SU-DHL-6 (cell line): Measurements from ENCODE around the gene OOSP4A.

Experiments used
- H2AFZ ChIP-seq: fragments of 200-600 bp; sonication (generic); 2 replicates; pipeline ENCODE4 v1.6.1; 2014; ENCODE audit warnings: low read depth, mild to moderate bottlenecking, moderate library complexity, mixed read lengths, antibody characterized with exemption, low read length; ENCODE audit not compliant: severe bottlenecking
- H3F3A ChIP-seq: fragments of 200-600 bp; shearing (Covaris generic); 2 replicates; pipeline ENCODE4 v1.6.0; 2016; ENCODE audit warnings: antibody characterized with exemption, mild to moderate bottlenecking; ENCODE audit not compliant: insufficient read depth
- H3K27ac ChIP-seq: fragments of 200-600 bp; sonication (generic); 2 replicates; pipeline ENCODE4 v1.5.1; 2016; ENCODE audit warnings: low read depth, mild to moderate bottlenecking, low read length, moderate library complexity, mixed read lengths
- H3K27me3 ChIP-seq: fragments of 200-600 bp; sonication (generic), shearing (Covaris generic); 2 replicates; pipeline ENCODE4 v1.6.0; 2014; ENCODE audit warnings: mild to moderate bottlenecking, low read length
- H3K36me3 ChIP-seq: fragments of 200-600 bp; sonication (generic); 2 replicates; pipeline ENCODE4 v1.6.1; 2014; ENCODE audit warnings: mild to moderate bottlenecking, low read length, mixed read lengths
- H3K4me2 ChIP-seq: fragments of 300-600, 200-600 bp; shearing (Covaris generic), sonication (generic); 2 replicates; pipeline ENCODE4 v1.6.0; 2014; ENCODE audit warnings: low read length, low read depth, mild to moderate bottlenecking; ENCODE audit not compliant: poor library complexity, severe bottlenecking
- H3K4me3 ChIP-seq: fragments of 200-600 bp; sonication (generic); 2 replicates; pipeline ENCODE4 v1.5.1; 2014; ENCODE audit warnings: antibody characterized with exemption, low read length, mild to moderate bottlenecking, mixed read lengths; ENCODE audit not compliant: insufficient read depth, poor library complexity, severe bottlenecking
- H3K79me2 ChIP-seq: fragments of 200-600 bp; sonication (generic); 2 replicates; pipeline ENCODE4 v1.6.1; 2014; ENCODE audit warnings: mild to moderate bottlenecking, low read length, moderate library complexity; ENCODE audit not compliant: insufficient read depth
- H3K9ac ChIP-seq: fragments of 200-600 bp; sonication (generic); 2 replicates; pipeline ENCODE4 v1.7.0; 2014; ENCODE audit warnings: mild to moderate bottlenecking, low read length
- H3K9me2 ChIP-seq: fragments of 200-600 bp; sonication (generic); replicated peaks from 2 replicates; pipeline ENCODE4 v1.6.1; 2014; ENCODE audit warnings: low read length; ENCODE audit not compliant: insufficient read depth
- H3K9me3 ChIP-seq: fragments of 200-600 bp; sonication (generic); 2 replicates; pipeline ENCODE4 v1.6.1; 2014; ENCODE audit warnings: low read length, mixed read lengths; ENCODE audit not compliant: insufficient read depth
- H4K20me1 ChIP-seq: fragments of 200-600 bp; sonication (generic); 2 replicates; pipeline ENCODE4 v1.6.1; 2014; ENCODE audit warnings: low read depth, mild to moderate bottlenecking, antibody characterized with exemption, low read length, moderate library complexity, mixed read lengths
- EZH2phosphoT487 ChIP-seq: fragments of 200-600 bp; sonication (generic), shearing (Covaris generic); conservative IDR thresholded peaks from 2 replicates; pipeline ENCODE4 v1.6.1; 2018; ENCODE audit warnings: mild to moderate bottlenecking, antibody characterized with exemption, low read length, moderate library complexity, mixed read lengths
- TF ChIP-seq, protein P1 (sequence below): fragments of 200-600 bp; sonication (generic); IDR thresholded peaks from one replicate; pipeline ENCODE4 v1.5.1; 2017; ENCODE audit warnings: antibody characterized with exemption, mild to moderate bottlenecking, low read length, moderate library complexity; ENCODE audit not compliant: insufficient read depth, poor library complexity, severe bottlenecking

Gene OOSP4A

DNA sequence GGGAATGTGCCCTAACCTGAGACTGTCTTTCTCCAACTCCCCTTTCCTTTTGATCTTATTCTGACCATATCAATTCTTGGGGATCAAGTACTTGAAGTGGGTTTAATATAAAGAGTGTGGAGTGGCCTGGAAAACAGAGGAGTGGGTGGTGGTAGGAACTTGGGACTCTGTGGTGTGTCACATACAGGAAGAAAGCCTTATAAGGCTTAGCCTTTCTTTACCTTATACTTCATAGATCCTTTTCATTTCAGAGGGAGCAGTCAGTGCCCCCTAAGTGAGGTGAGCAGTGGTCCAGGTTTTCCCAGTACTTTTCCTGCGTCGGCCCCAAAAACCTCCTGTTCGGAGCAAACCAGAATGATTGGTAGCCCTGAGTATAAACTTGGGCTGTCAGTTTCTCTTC lies 25.1 kb upstream of the OOSP4A start:
- TF ChIP-seq, protein P1, sequence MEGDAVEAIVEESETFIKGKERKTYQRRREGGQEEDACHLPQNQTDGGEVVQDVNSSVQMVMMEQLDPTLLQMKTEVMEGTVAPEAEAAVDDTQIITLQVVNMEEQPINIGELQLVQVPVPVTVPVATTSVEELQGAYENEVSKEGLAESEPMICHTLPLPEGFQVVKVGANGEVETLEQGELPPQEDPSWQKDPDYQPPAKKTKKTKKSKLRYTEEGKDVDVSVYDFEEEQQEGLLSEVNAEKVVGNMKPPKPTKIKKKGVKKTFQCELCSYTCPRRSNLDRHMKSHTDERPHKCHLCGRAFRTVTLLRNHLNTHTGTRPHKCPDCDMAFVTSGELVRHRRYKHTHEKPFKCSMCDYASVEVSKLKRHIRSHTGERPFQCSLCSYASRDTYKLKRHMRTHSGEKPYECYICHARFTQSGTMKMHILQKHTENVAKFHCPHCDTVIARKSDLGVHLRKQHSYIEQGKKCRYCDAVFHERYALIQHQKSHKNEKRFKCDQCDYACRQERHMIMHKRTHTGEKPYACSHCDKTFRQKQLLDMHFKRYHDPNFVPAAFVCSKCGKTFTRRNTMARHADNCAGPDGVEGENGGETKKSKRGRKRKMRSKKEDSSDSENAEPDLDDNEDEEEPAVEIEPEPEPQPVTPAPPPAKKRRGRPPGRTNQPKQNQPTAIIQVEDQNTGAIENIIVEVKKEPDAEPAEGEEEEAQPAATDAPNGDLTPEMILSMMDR, result no peak
- TF ChIP-seq EZH2phosphoT487, result no peak
- Histone ChIP-seq H3K27me3 (no peaks in the 10 kb centered on the region), H2AFZ (no peak overlapping the region), H3K79me2 (no peaks in the 10 kb centered on the region), H3K9me3 (no peaks in the 10 kb centered on the region), H4K20me1 (no peaks in the 10 kb centered on the region), H3F3A (no peaks in the 10 kb centered on the region), H3K4me3 (no peak overlapping the region), H3K36me3 (no peaks in the 10 kb centered on the region), H3K4me2 (no peak overlapping the region), H3K9me2 (no peaks in the 10 kb centered on the region), H3K27ac (no peak overlapping the region), H3K9ac (no peak overlapping the region)

DNA sequence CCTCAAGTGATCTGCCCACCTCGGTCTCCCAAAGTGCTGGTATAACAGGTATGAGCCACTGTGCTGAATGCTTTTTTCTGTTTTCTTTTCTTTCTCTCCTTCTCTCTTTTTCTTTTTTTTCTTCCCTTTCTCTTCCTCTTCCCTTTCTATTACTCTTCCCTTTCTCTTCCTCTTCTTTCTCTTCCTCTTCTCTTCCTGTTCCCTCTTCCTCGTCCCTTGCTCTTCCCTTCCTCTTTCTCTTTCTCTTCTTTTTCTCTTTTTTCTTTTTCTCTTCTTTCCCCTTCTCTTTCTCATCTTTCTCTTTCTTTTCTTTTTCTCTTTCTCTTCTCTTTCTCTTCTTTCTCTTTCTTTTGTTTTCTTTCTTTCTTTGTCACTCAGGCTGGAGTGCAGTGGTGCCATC lies 24.4 kb upstream of the OOSP4A start:
- Histone ChIP-seq H3F3A (no peaks in the 10 kb centered on the region), H3K27me3 (no peaks in the 10 kb centered on the region), H4K20me1 (no peaks in the 10 kb centered on the region), H3K36me3 (no peaks in the 10 kb centered on the region), H3K9me3 (no peaks in the 10 kb centered on the region), H3K4me3 (no peak overlapping the region), H3K4me2 (no peak overlapping the region), H3K27ac (no peak overlapping the region), H2AFZ (no peak overlapping the region), H3K9ac (no peak overlapping the region), H3K9me2 (no peaks in the 10 kb centered on the region), H3K79me2 (no peaks in the 10 kb centered on the region)
- TF ChIP-seq EZH2phosphoT487, result no peak
- TF ChIP-seq, protein P1, result no peak

DNA sequence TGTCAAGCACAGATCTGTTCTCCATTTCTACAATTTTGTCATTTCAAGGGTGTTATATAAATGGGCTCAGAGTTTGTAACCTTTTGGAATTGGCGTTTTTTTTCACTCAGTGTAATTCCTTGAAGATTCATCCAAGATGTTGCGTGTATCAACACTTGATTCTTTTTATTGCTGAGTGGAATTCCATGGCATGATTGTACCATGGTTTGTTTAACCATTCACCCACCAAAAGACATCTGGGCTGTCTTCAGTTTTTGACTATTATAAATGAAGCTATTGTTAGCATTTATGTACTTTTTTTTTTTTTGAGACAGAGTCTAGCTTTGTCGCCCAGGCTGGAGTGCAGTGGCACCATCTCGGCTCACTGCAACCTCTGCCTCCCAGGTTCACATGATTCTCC lies 22.7 kb upstream of the OOSP4A start:
- Histone ChIP-seq H3K36me3 (no peaks in the 10 kb centered on the region), H3K9ac (no peak overlapping the region), H3K4me3 (no peak overlapping the region), H3K27me3 (no peaks in the 10 kb centered on the region), H2AFZ (no peak overlapping the region), H4K20me1 (no peaks in the 10 kb centered on the region), H3K9me3 (no peaks in the 10 kb centered on the region), H3K79me2 (no peaks in the 10 kb centered on the region), H3F3A (no peaks in the 10 kb centered on the region), H3K4me2 (no peak overlapping the region), H3K27ac (no peak overlapping the region), H3K9me2 (no peaks in the 10 kb centered on the region)
- TF ChIP-seq, protein P1, result no peak
- no peak for TF ChIP-seq EZH2phosphoT487
